ENCODE data around the gene PDHA2.
"Not testable (repeated sequence)": the region's sequence is repeated elsewhere in the genome, so short reads cannot be mapped to it uniquely, and the experiment has no call there.

Gene PDHA2

GRCh38 chr4:95839891-95840290 lies at the start of gene PDHA2:
Gene PDHA2 (plus strand): TSS chr4:95840093. CDS start chr4:95840151, 58 bp downstream.
- no peak for DNase-seq

DNA sequence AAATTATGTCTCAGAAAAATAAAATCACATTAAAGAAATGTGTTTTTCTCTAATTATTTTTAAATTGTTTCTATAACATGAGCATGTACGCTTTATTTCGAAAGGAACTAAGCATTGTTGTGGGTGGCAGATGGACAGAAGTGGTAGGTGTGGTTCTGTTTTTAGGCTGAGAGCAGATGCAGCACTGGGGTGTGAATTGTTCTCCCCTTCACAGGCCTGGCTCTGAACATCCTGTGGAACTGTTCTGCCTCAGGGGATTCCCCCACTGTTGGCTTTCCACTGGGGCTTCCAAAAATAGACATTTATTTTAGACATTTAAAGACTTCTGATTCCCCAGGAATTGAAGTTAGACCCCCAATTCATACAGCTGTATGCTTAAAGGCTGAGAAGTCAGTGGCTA lies 41.9 kb upstream of the PDHA2 start:
- no peak for DNase-seq

DNA sequence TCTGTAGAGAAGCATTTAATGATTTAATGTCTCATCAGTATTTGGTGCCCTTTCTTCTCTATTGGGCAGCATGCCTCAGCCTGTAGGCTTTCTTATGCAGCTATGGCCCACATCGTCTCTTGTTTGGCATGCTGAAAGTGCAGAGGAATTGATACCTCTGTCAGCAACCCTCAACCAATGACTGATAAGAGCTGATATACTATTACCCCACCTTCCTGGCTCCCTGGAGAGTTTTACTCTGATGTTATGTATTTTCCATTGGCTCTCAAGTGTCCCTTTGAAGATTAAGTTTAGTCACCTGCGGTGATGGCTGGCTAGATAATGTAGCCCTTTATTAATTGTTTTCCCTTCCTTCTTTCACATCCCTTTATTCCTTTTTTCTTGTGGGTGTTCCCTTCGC lies 41.2 kb upstream of the PDHA2 start:
- no peak for DNase-seq

GRCh38 chr4:95821867-95822266 lies 18.0 kb upstream of the PDHA2 start:
- DNase-seq: no peak

- no peak for DNase-seq
Measured at GRCh38 chr4:95825546-95825945, 14.3 kb upstream of the PDHA2 start.

- DNase-seq: no peak
Measured at GRCh38 chr4:95830651-95831050, 9.2 kb upstream of the PDHA2 start.

- DNase-seq: no peak
Measured at GRCh38 chr4:95831166-95831565, 8.7 kb upstream of the PDHA2 start.

DNA sequence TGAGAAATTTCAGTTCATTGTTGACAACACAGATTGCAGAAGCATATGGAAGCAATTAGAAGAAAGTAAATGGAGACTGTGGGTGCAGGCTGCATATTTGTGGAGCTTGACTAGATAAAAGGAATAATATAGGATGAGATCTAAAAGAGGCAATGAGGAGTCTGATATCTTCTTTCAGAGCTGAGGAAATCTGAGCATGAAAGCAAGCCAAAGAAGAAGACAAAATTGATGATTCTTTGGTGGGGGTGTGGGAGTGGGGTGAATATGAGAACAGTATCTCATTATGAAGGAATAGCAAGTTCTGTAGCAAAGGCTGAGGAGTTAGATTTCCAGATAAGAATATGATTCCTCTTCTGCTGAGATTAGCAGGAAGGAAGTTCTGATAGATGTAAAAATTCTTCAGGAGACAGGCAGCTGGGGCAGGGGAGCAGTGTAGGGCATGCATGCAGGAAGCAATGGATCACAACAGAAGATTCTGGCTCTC lies 6.1 kb upstream of the PDHA2 start:
- no peak for DNase-seq

- DNase-seq: no peak
Measured at GRCh38 chr4:95835672-95836071, 4.2 kb upstream of the PDHA2 start.

DNA sequence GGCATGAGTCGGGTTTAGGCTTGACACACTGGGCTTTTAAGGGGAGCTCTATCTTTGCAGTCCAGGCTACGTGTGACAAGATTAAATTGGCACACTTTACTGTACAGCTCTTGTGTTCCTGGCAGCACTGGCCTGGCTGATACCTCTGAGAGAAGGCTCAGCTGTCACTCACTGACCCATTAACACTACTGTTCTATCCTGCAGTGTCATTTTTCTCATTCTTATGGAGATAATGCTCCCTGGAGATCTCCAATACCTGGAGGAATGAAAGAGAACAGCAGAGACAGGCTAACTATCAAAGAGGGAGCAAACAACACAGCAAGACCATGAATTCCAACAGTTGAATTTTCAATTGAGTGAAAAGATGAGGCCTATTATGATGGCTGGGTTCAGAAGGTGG lies 1.7 kb upstream of the PDHA2 start:
- no peak for DNase-seq

- no peak for DNase-seq
Measured at GRCh38 chr4:95847908-95848460, 8.1 kb downstream of the PDHA2 start.

GRCh38 chr4:95850161-95850560 lies 10.3 kb downstream of the PDHA2 start:
- DNase-seq: no peak

DNA sequence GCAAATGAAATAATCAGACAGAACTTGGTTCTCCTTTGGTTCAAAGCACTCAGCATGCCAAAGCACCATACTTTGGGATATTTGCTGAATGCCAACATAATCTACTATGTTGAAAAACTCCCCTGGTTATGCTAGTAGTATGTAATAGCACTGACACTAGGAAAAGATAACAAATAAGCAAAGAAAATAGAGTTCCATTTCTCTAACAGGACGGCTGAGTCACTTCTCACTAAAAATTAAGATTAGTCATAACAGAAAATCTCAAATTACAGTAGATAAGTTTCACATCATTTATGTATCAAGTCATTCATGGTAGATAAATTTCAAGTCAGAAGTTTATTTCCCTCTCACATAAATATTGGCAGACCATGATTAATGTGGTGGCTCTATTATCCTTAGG lies 17.9 kb downstream of the PDHA2 start:
- DNase-seq: no peak

DNA sequence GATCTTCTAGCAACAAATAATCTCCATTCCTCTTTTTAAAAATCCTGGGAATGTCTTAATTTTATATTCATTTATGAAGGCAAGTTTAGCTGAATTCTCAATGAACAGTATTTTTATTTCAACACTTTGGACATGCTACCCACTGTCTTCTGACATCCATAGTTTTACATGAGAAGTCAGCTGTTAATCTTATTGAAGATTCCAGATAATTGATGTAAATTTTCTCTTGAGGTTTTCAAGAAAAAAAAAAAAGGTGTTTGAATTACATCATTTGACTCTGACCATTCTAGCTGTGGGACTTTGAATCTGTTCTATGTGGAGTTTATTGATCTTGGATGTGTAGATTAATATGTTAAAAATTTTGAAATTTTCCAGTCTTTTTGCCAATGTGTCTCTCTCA lies 28.0 kb downstream of the PDHA2 start:
- no peak for DNase-seq

DNA sequence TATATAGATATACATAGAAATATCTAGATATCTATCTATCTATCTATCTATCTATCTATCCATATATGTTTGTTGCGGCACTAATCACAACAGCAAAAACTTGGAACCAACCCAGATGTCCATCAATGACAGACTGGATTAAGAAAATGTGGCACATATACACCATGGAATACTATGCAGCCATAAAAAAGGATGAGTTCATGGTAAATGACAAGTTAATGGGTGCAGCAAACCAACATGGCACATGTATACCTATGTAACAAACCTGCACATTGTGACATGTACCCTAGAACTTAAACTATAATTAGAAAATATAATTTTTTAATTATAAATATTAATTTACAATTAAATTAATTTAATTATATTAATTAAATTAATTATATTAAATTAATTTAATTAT lies 29.5 kb downstream of the PDHA2 start:
- not testable (repeated sequence) for DNase-seq

DNA sequence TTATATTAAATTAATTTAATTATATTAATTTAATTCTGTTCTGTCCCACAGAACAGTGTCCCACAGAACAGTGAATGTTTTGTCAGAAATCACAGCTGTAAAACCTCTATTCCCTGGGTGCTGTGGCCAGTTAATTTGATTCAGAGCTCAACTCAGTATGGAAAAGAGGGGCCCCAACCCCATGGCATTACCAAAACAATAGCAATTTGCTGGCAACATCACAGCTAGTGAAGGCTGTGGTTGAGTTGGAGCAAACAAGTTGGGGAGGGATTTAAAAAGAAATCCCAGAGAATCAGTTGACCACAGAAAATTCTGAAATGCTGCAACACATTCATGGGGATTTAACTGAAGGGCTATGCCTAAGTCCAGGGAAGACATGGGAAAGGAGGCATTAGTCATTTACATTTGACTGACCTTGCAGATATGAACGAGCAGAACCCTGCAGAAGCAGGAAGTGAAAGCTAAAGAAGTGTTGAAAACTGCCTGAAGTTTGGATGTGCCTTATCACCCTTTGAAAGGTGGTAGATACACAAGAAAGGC lies 30.1 kb downstream of the PDHA2 start:
- DNase-seq: no peak

DNA sequence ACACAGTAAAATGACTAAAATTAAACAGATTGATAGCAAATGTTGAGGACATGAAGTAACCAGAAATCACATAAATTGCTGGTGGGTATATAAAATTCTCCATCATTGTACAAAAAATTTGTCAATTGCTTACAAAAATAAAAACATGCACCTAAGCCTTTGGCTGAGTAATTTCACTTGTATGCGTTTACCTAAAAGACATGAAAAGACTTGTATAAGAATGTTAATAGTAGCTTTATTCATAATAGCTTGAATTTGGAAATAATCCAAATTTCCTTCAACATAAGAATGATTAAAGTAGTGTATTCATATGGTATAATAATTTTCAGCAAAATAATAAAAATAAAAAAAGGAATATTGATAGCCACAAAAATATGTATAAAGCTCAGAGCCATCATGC lies 37.7 kb downstream of the PDHA2 start:
- DNase-seq: no peak

GRCh38 chr4:95887551-95887950 lies 47.7 kb downstream of the PDHA2 start:
- no peak for DNase-seq

GRCh38 chr4:95889662-95890061 lies 49.8 kb downstream of the PDHA2 start:
- no peak for DNase-seq

All from CD4-positive, alpha-beta T cell treated with Interleukin-17A for 4 hours (primary cell).